ENCODE results near the gene CD4.
A peak's percentile ranks its signal among the peaks of the same experiment; 100 is the strongest.
"Not testable (repeated sequence)": the region's sequence is repeated elsewhere in the genome, so short reads cannot be mapped to it uniquely, and the experiment has no call there.

CD4 gene

DNA sequence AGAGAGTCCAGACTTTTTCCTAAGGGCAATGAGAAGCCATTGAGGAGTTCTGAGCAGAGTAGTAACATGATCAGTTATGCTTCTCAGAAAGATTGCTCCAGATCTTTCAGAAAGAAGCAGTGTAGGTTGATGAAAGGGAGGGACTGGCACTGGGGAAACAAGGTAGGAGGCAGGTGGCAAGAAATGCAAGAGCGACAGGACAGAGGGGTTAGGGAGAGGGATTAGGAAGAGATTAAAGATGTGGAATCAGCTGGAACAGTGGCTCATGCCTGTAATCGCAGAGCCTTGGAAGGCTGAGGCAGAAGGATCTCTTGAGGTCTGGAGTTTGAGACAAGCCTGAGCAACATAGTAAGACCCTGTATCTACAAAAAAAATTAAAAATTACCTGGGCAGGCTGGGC is 58.3 kb downstream of the CD4 start:
- DNase-seq (ENCODE audit: low read depth in 2 of 2), result no peak

DNA sequence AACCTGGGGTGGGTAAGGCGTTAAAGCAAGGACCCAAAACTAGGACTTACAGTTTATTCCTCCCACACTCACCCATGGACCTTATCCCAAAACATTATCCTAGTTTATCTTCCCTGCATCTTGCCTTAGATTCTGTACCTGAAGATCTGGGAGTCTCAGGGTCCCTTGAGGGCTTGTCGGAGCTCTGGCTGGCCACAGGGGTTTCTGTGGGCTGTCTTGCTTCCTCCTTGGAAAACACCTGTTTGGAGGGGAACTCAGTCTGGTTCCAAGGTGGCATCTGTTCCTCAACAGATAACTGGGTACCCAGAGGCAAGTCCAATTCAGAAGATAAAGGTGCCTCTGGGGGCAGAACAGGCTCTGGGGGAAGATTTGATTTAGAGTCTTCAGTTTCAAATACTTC is 60.1 kb downstream of the CD4 start:
- DNase-seq (ENCODE audit: low read depth in 2 of 2), result no peak

DNA sequence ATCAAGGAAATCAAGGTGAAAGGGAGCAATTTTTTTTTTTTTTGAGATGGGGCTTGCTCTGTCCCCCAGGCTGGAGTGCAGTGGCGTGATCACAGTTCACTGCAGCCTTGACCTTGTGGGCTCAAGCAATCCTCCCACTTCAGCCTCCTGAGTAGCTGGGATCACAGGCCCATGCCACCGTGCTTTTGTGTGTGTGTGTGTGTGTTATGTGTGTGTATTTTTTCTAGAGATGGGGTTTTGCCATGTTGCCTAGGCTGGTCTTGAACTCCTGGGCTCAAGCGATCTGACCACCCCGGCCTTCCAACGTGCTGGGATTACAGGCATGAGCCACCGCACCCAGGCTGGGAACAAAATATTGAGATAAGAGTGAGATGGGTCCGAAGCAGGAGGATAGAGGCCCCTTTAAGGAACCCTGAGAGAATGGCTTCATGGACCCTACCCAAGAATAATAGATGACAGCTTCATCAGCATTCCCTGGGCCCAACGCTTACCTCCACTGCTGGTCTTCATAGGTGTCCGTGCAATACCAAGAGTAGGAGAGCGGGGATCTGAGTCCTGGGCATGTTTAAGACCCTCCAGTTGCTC is 60.7 kb downstream of the CD4 start:
- DNase-seq (ENCODE audit: low read depth in 2 of 2), result no peak

DNA sequence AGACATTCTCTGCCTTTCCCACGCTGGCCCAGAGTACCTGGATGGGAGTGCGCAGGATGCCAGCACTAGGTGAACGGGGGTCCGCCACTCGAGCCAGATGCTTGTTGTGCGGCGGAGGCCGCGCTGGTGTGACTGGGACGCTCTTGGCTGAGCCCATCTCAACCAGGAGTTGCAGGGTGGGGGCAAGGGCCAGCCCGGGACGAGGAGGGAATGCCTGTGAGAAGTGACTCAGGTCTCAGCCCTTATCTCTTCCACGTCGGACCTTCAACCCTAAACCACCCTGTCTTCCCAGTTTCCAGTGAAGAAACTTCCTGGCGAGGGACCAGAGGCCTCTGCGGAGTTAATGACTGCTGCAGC is 61.4 kb downstream of the CD4 start:
- no peak for DNase-seq (ENCODE audit: low read depth in 2 of 2)

GRCh38 chr12:6851153-6851920 is 62.0 kb downstream of the CD4 start, which contains the start of gene CDCA3:
Gene CDCA3, minus strand, starts transcription at chr12:6851286. Its CDS starts 334 bp downstream, at chr12:6850952.
- DNase-seq (ENCODE audit: low read depth in 2 of 2), result peak; percentile 94 to 96

- peak; percentile 98 to 99 for DNase-seq (ENCODE audit: low read depth in 2 of 2)
Measured at GRCh38 chr12:6851921-6852650, 62.8 kb downstream of the CD4 start, which contains the start of gene USP5. Gene USP5, plus strand, starts transcription at chr12:6852150. Its CDS starts 30 bp downstream, at chr12:6852180.

- peak; percentile 71 to 74 for DNase-seq (ENCODE audit: low read depth in 2 of 2)
Measured at GRCh38 chr12:6852651-6853354, 63.5 kb downstream of the CD4 start.

- no peak for DNase-seq (ENCODE audit: low read depth in 2 of 2)
Measured at GRCh38 chr12:6853626-6854025, 64.3 kb downstream of the CD4 start.

- no peak for DNase-seq (ENCODE audit: low read depth in 2 of 2)
Measured at GRCh38 chr12:6854036-6854435, 64.7 kb downstream of the CD4 start.

GRCh38 chr12:6855322-6855721 is 66.0 kb downstream of the CD4 start:
- no peak for DNase-seq (ENCODE audit: low read depth in 2 of 2)

DNA sequence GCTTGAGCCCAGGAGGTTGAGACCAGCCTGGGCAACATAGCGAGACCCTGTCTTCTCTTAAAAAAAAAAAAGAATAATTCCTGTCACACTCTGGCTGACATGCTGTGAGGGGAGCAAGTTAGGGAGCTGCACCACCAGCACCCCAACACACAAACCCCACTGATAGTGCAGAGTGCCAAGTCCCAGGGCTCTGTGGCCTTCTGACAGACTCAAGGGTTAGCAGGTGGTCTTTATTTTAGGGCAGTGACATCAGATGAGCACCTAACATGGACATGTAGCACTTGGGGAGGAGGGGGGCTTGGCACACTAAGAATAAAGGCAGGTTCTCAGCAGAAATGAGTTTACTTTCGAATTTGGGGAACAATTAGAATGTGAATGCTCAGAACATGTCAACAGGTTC is 69.5 kb downstream of the CD4 start:
- no peak for DNase-seq (ENCODE audit: low read depth in 2 of 2)

GRCh38 chr12:6860116-6860515 is 70.8 kb downstream of the CD4 start:
- DNase-seq (ENCODE audit: low read depth in 2 of 2), result no peak

DNA sequence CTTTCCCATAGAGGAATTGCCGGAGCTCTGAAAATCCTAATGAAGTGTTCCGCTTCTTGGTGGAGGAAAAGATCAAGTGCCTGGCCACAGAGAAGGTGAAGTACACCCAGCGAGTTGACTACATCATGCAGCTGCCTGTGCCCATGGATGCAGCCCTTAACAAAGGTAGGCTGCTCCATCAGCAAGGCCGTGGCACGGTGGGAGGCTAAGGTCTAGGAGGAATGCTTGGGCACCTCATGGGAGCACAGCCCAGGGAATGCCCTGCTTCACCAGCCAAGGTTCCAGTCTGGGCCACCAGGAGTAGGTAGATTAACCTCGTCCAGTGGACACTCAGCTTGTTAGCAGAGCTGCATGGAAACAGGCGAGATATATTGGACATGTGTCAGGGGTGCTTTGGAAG is 71.6 kb downstream of the CD4 start:
- no peak for DNase-seq (ENCODE audit: low read depth in 2 of 2)

DNA sequence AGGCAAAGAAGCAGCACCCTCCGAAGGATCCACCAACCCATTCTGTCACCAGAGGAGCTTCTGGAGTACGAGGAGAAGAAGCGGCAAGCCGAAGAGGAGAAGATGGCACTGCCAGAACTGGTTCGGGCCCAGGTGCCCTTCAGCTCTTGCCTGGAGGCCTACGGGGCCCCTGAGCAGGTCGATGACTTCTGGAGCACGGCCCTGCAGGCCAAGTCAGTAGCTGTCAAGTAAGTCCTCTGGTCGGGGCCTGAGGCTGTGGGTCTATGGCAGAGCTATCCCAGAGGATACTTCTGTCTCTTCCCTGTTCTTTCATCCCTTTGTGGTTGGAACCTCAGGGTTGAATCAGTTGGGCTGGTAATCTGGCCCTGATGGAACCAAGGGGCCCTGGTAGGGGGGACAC is 72.1 kb downstream of the CD4 start:
- DNase-seq (ENCODE audit: low read depth in 2 of 2), result no peak

DNA sequence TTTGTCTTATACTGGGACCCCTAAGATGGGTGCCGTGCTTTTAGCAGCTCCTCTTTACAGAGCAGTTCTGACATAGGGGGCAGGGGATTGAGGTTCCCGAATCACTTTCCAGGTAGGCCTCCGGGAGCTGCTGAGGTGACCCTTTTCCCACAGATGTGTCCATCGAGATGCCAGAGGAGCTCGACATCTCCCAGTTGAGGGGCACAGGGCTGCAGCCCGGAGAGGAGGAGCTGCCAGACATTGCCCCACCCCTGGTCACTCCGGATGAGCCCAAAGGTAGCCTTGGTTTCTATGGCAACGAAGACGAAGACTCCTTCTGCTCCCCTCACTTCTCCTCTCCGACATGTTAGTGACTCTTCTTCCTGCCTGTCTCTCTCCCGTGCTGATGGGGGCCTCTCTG is 73.7 kb downstream of the CD4 start:
- DNase-seq (ENCODE audit: low read depth in 2 of 2), result no peak

DNA sequence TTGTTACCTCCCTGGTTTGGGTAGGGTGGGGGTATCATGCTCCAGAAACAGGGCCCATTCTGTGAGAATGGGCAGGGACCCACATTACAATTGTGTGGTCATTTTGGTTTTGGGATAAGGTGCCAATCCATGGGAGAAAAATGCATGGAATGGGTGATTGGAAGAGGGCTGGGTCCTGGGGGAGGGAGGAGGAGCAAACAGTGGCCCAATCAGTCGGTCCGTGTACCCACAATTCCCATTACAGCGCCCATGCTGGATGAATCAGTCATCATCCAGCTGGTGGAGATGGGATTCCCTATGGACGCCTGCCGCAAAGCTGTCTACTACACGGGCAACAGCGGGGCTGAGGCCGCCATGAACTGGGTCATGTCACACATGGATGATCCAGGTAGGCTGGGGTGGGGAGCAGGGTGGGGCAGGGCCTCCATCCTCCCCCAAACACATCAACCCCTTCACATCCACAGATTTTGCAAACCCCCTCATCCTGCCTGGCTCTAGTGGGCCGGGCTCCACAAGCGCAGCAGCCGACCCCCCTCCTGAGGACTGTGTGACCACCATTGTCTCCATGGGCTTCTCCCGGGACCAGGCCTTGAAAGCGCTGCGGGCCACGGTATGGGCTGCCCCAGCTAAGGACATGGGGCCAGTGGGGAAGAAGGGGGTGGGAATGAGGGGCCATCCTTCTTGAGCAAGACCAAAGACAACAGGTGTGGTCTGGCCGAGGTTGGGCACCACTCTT is 74.4 kb downstream of the CD4 start:
- no peak for DNase-seq (ENCODE audit: low read depth in 2 of 2)

- DNase-seq (ENCODE audit: low read depth in 2 of 2), result not testable (repeated sequence)
Measured at GRCh38 chr12:6865307-6865706, 76.0 kb downstream of the CD4 start.

DNA sequence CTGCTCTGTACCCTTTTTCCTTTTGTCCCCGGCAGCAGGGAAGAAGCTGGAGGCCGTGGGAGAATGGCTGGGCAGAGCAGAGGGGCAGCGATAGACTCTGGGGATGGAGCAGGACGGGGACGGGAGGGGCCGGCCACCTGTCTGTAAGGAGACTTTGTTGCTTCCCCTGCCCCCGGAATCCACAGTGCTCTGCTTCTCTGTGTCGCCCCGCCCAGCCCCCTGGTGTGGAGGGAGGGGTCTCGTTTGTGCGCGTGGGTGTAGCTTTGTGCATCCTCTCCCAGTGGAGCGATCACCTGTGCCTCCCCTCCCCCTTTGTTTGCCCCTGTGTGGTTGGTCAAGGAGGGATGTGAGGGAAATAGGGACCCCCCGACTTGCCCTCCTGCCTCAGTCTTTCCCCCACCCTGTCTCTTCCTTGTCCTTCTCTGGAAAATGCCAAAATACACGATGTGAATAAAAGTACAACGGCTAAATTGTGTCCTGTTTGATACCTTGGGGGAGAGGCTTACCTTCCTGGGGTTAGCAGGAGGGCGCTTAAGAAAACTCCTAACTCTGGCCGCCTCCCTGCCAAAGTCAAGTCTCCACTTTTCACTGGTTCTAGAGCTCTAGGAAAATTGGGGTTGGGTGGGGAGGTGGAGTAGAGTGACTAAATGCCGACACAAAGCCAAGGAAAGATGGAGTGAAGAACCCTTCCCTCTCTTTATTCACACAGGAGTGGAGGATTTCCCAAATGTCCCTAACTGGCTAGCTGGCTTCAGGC is 77.0 kb downstream of the CD4 start:
- DNase-seq (ENCODE audit: low read depth in 2 of 2), result no peak

DNA sequence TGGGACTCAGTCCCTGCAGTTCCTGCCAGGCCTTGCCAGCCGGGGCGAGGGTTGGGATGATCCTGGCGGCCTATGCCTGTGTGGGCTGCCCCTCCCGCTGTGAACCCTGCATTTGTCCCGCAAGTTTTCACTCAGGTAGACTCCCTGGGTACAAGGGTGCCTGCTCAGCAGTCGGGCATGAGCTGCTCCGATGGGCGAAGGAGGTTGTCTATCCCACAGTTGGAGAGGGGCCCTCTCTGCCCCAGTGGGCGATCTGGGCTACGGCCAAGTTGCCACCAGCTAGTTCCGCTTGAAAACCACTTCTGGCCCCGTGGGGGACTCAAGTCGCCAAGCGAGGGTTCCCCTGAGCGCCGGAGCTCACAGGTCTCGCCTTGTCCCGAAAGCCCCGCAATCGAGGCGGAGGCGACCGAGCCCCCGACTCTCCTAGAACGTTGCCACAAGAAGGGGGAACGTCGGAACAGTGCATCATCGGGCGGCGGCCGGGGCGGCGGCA is 77.6 kb downstream of the CD4 start:
- no peak for DNase-seq (ENCODE audit: low read depth in 2 of 2)

DNA sequence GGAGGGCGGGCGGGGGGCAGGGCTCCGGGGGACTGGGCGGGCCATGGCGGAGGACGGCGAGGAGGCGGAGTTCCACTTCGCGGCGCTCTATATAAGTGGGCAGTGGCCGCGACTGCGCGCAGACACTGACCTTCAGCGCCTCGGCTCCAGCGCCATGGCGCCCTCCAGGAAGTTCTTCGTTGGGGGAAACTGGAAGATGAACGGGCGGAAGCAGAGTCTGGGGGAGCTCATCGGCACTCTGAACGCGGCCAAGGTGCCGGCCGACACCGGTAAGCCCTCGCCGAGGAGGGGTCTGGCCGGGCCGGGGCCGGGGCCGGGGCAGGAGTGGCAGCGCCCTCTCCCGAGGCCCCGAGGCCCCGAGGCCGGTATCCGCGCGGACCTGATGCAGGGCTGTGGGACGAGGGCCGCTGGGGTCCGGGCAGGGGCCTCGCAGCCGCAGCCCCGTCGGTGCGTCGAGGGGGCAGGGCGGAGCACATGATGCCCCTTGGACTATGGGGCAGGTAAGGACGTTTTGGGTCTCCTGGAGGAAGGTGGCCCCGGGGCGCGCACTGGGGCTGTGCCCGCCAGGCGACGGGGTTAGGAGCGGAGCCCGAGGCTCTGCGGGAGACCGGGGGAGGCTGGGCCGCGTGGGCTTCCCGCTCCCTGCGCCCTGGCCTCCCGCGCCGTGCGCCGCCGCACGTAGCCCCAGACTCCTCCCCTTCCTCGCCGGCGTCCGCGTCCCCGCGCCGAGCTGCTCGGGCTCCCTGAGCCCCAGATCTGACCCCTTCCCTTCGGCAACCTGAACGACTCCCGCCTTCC is 78.3 kb downstream of the CD4 start, which contains the start of gene TPI1:
Gene TPI1 (plus strand): TSS at position 119 of the 798 bp plus-strand sequence. CDS start 36 bp downstream, at position 155.
- DNase-seq (ENCODE audit: low read depth in 2 of 2), result peak; percentile 66 to 78

All from stimulated activated CD4-positive, alpha-beta T cell treated with anti-CD3 and anti-CD28 coated beads, Interleukin-15, amount 100 ng/mL, for 48 hours (primary cell).